Frontal cortex (tissue), 4 donors: ENCODE data around the gene CABP5. TPM values are rescaled to one million over a fixed set of nuclear protein-coding genes. Genes with fewer than 3 reads are reported as not detected.

Source experiments
- DNase-seq, 2 donors: peaks; one replicate each; pipeline ENCODE4 v3.0.0; 2012; ENCODE audit warnings: low spot score in 2 of 2
- FAIRE-seq: peaks from 2 replicates; lab custom pipeline; 2012; peaks lifted over from hg19 to GRCh38; lab: Jason Lieb, UNC
- total RNA-seq: library from RNA; depleted of rRNA; stranded (reverse); fragments of >200 nt; gene quantifications from one replicate; pipeline ENCODE4 v1.2.3, GENCODE V29; 2014
- donor health status: control.
- donor health status: control.
- donor health status: control.

The CABP5 gene
- total RNA-seq, 1 donor from 2014 or later = not detected

- FAIRE-seq = no peak
Observed at GRCh38 chr19:48036765-48037164, 7.1 kb downstream of the CABP5 start.

GRCh38 chr19:48033604-48034003 lies 10.3 kb downstream of the CABP5 start:
- no peak for FAIRE-seq
- no peak for DNase-seq

More at GRCh38 chr19:48036765-48037164, 7.1 kb downstream of the CABP5 start:
- DNase-seq = no peak

- DNase-seq (no peak), FAIRE-seq (no peak)
Observed at GRCh38 chr19:48030073-48030472, 13.8 kb downstream of the CABP5 start.

GRCh38 chr19:48029431-48029830 lies 14.4 kb downstream of the CABP5 start:
- DNase-seq (no peak), FAIRE-seq (no peak)

GRCh38 chr19:48025480-48025879 lies 18.4 kb downstream of the CABP5 start:
- DNase-seq (no peak), FAIRE-seq (no peak)

- DNase-seq = no peak
- FAIRE-seq = no peak
Observed at GRCh38 chr19:48023518-48023917, 20.4 kb downstream of the CABP5 start.

- DNase-seq = no peak
- no peak for FAIRE-seq
Observed at GRCh38 chr19:48023011-48023410, 20.9 kb downstream of the CABP5 start.

GRCh38 chr19:48020686-48021085 lies 23.2 kb downstream of the CABP5 start:
- no peak for FAIRE-seq
- DNase-seq = no peak

- FAIRE-seq = no peak
- no peak for DNase-seq
Observed at GRCh38 chr19:48010932-48011758, 32.7 kb downstream of the CABP5 start.

- DNase-seq (no peak), FAIRE-seq (no peak)
Observed at GRCh38 chr19:48006762-48007161, 37.1 kb downstream of the CABP5 start.

- DNase-seq (no peak), FAIRE-seq (no peak)
Observed at GRCh38 chr19:48004236-48004635, 39.6 kb downstream of the CABP5 start.

GRCh38 chr19:48000846-48001245 lies 43.0 kb downstream of the CABP5 start:
- FAIRE-seq = no peak
- no peak for DNase-seq

GRCh38 chr19:47998800-47999199 lies 45.1 kb downstream of the CABP5 start:
- FAIRE-seq (no peak), DNase-seq (no peak)

GRCh38 chr19:47996230-47996727 lies 47.6 kb downstream of the CABP5 start:
- DNase-seq (no peak), FAIRE-seq (no peak)

GRCh38 chr19:47994209-47994802 lies 49.6 kb downstream of the CABP5 start, which contains the start of gene ELSPBP1:
TSS of gene ELSPBP1 (plus strand) at chr19:47994632. CDS start at chr19:48008668, 14,036 bp downstream.
- FAIRE-seq = no peak
- DNase-seq = no peak

- no peak for FAIRE-seq
Observed at GRCh38 chr19:47992070-47992469, 51.8 kb downstream of the CABP5 start, which contains the start of gene BSPH1. TSS of gene BSPH1 (minus strand) at chr19:47992170. CDS start at chr19:47992081, 89 bp downstream.

GRCh38 chr19:47991191-47991808 lies 52.6 kb downstream of the CABP5 start:
- FAIRE-seq (no peak), DNase-seq (no peak)

More at GRCh38 chr19:47992070-47992469, 51.8 kb downstream of the CABP5 start, which contains the start of gene BSPH1:
- no peak for DNase-seq
